HCT116 (cell line): ENCODE measurements around the gene SERHL2. TPM values are rescaled to one million over a fixed set of nuclear protein-coding genes. Genes with fewer than 3 reads are reported as not detected.

Experiments
- ATAC-seq: fragments of 200-7000 bp; cut with Tn5 transposase; 2 replicates; pipeline ENCODE4 v1.9.1; 2020; ENCODE audit warnings: mild to moderate bottlenecking, moderate library complexity
- BruUV-seq: library from RNA; stranded (reverse); fragments of 400-500 nt; replicated peaks from 2 replicates; lab custom pipeline; 2021; lab: Mats Ljungman, UMichigan
- CTCF ChIA-PET: fragments of 300-600 bp; sonication (Branson Sonifier 250); formaldehyde crosslinking; loops from one replicate; lab custom pipeline; 2021; ENCODE audit warnings: antibody characterized with exemption; lab: Charles Lee
- POLR2A ChIA-PET: fragments of 300-600, 350-600 bp; sonication (Branson Sonifier 250); formaldehyde crosslinking; loops from one replicate; lab custom pipeline; 2021; ENCODE audit warnings: antibody characterized with exemption; lab: Charles Lee
- RAD21 ChIA-PET, 2 experiments: fragments of 300-600 bp; sonication (Branson Sonifier 250); formaldehyde crosslinking; loops; one replicate each; lab custom pipeline; 2023; ENCODE audit warnings: low total read pairs in 2 of 2; ENCODE audit not compliant: uncharacterized antibody in 2 of 2, unreplicated experiment in 2 of 2, low non-redundant PET in 1 of 2; lab: Charles Lee
- DNase-seq: peaks from one replicate; pipeline ENCODE4 v3.0.0-alpha.2; 2010; ENCODE audit warnings: low read depth, low spot score
- H2AFZ ChIP-seq: fragments of 200-600 bp; shearing (Covaris generic), sonication (generic); 2 replicates; pipeline ENCODE4 v1.6.1; 2017; ENCODE audit warnings: low read depth, mixed run types, mixed read lengths, antibody characterized with exemption, low read length; ENCODE audit not compliant: poor library complexity, severe bottlenecking
- H3K27ac ChIP-seq: 2 replicates; pipeline ENCODE4 v1.5.1; 2012; ENCODE audit warnings: low read depth, low read length
- H3K27me3 ChIP-seq: fragments of 200-600 bp; sonication (generic); 2 replicates; pipeline ENCODE4 v1.6.1; 2016; ENCODE audit warnings: mixed run types, low read length, mixed read lengths; ENCODE audit not compliant: insufficient read depth
- H3K36me3 ChIP-seq, 2 experiments: fragments of 200-500 bp in 1 of 2; fragments of 200-600 bp in 1 of 2; sonication (Bioruptor generic) in 1 of 2; sonication (generic) in 1 of 2; 2 replicates each; pipeline versions ENCODE4 v1.5.1 to v1.6.1; 2014 to 2016; ENCODE audit warnings: low read length in 2 of 2, inconsistent platforms in 1 of 2, mixed read lengths in 1 of 2, mixed run types in 1 of 2; ENCODE audit not compliant: insufficient read depth in 2 of 2, control insufficient read depth in 1 of 2
- H3K4me1 ChIP-seq, 2 experiments: fragments of 200-600 bp in 1 of 2; sonication (generic) in 1 of 2; 2 replicates each; pipeline versions ENCODE4 v1.5.1 to v1.6.1; 2012 to 2017; ENCODE audit warnings: low read length in 2 of 2, inconsistent platforms in 1 of 2, mild to moderate bottlenecking in 1 of 2, mixed read lengths in 1 of 2, mixed run types in 1 of 2, moderate library complexity in 1 of 2; ENCODE audit not compliant: insufficient read depth in 2 of 2, control insufficient read depth in 1 of 2
- H3K4me2 ChIP-seq: fragments of 200-600 bp; sonication (generic); 2 replicates; pipeline ENCODE4 v1.6.1; 2017; ENCODE audit warnings: mixed run types, low read length, mixed read lengths
- H3K4me3 ChIP-seq, 2 experiments: fragments of 200-600 bp in 1 of 2; sonication (generic) in 1 of 2; replicated peaks in 1 of 2; 2 replicates each; pipeline ENCODE4 v1.5.1; 2011 to 2016; ENCODE audit warnings: low read length in 2 of 2, control low read depth in 1 of 2, low read depth in 1 of 2, mild to moderate bottlenecking in 1 of 2, mixed read lengths in 1 of 2, mixed run types in 1 of 2
- H3K79me2 ChIP-seq: fragments of 200-600 bp; sonication (generic); 2 replicates; pipeline ENCODE4 v1.6.1; 2017; ENCODE audit warnings: mild to moderate bottlenecking, mixed run types, low read length, moderate library complexity, mixed read lengths; ENCODE audit not compliant: insufficient read depth
- H3K9ac ChIP-seq: fragments of 200-600 bp; sonication (generic); 2 replicates; pipeline ENCODE4 v1.6.1; 2016; ENCODE audit warnings: low read length, mixed read lengths
- H3K9me2 ChIP-seq: fragments of 200-600 bp; sonication (generic), shearing (Covaris generic); 2 replicates; pipeline ENCODE4 v1.6.1; 2017; ENCODE audit warnings: mixed run types, mild to moderate bottlenecking, moderate library complexity; ENCODE audit not compliant: insufficient read depth
- H3K9me3 ChIP-seq, 2 experiments: fragments of 200-500 bp in 1 of 2; fragments of 200-600 bp in 1 of 2; sonication (Bioruptor generic) in 1 of 2; sonication (generic) in 1 of 2; 2 replicates each; pipeline ENCODE4 v1.6.1; 2014 to 2017; ENCODE audit warnings: low read length in 2 of 2, mixed read lengths in 2 of 2, inconsistent platforms in 1 of 2, low read depth in 1 of 2, mild to moderate bottlenecking in 1 of 2, mixed run types in 1 of 2, moderate library complexity in 1 of 2; ENCODE audit not compliant: control insufficient read depth in 1 of 2, insufficient read depth in 1 of 2
- H4K20me1 ChIP-seq: fragments of 200-600 bp; sonication (generic), shearing (Covaris generic); 2 replicates; pipeline ENCODE4 v1.6.1; 2017; ENCODE audit warnings: mixed run types, mild to moderate bottlenecking, moderate library complexity; ENCODE audit not compliant: insufficient read depth
- ATF3 ChIP-seq: IDR thresholded peaks from 2 replicates; pipeline ENCODE4 v1.6.1; 2012
- CEBPB ChIP-seq: IDR thresholded peaks from 2 replicates; pipeline ENCODE4 v1.6.1; 2012; ENCODE audit warnings: low read depth
- ELF1 ChIP-seq: IDR thresholded peaks from 2 replicates; pipeline ENCODE4 v1.6.1; 2012; ENCODE audit warnings: low read depth, borderline replicate concordance
- EZH2 ChIP-seq: fragments of 200-600 bp; sonication (generic); IDR thresholded peaks from 2 replicates; pipeline ENCODE4 v1.6.1; 2017; ENCODE audit warnings: antibody characterized with exemption, mixed run types
- FOSL1 ChIP-seq: IDR thresholded peaks from 2 replicates; pipeline ENCODE4 v1.6.1; 2012; ENCODE audit warnings: low read depth
- JUND ChIP-seq: IDR thresholded peaks from 2 replicates; pipeline ENCODE4 v1.6.1; 2012
- RAD21 ChIP-seq: IDR thresholded peaks from 2 replicates; pipeline ENCODE4 v1.6.1; 2012; ENCODE audit warnings: low read depth, mild to moderate bottlenecking
- REST ChIP-seq: IDR thresholded peaks from 2 replicates; pipeline ENCODE4 v1.6.1; 2012; ENCODE audit warnings: low read depth
- SIN3A ChIP-seq: IDR thresholded peaks from 2 replicates; pipeline ENCODE4 v1.6.1; 2012; ENCODE audit warnings: low read depth
- SP1 ChIP-seq: IDR thresholded peaks from 2 replicates; pipeline ENCODE4 v1.6.1; 2012; ENCODE audit warnings: low read depth
- YY1 ChIP-seq: IDR thresholded peaks from 2 replicates; pipeline ENCODE4 v1.6.1; 2011; ENCODE audit warnings: low read length, low read depth, moderate library complexity, mild to moderate bottlenecking; ENCODE audit not compliant: insufficient replicate concordance; ENCODE audit errors: extremely low read depth
- ZFX ChIP-seq: fragments of 450-650 bp; IDR thresholded peaks from 2 replicates; pipeline ENCODE4 v1.6.1; 2017
- ZNF274 ChIP-seq: fragments of 200-500 bp; sonication (Bioruptor generic); IDR thresholded peaks from 2 replicates; pipeline ENCODE4 v1.6.1; 2014; ENCODE audit warnings: mild to moderate bottlenecking, low read depth, low read length, inconsistent platforms
- intact Hi-C: fragments of 100-400 bp; cut with micrococcal nuclease; formaldehyde crosslinking; loops from 2 replicates; pipeline ENCODE4 v1.10.0; 2022
- total RNA-seq: library from RNA; stranded (reverse); gene quantifications from one replicate; pipeline ENCODE4 v1.2.1, GENCODE V29; 2021; ENCODE audit not compliant: unreplicated experiment
- TF ChIP-seq, protein P1 (sequence below): IDR thresholded peaks from 2 replicates; pipeline ENCODE4 v1.6.1; 2011; ENCODE audit warnings: mild to moderate bottlenecking, low read length, moderate library complexity; ENCODE audit not compliant: insufficient replicate concordance; ENCODE audit errors: extremely low read depth
- TF ChIP-seq, protein P2 (sequence below), 3 experiments: fragments of 200-600 bp in 1 of 3; sonication (generic) in 1 of 3; IDR thresholded peaks in 2 of 3; conservative IDR thresholded peaks in 1 of 3; 2 replicates each; pipeline ENCODE4 v1.5.1; 2012 to 2017; ENCODE audit warnings: low read depth in 2 of 3, low read length in 2 of 3, antibody characterized with exemption in 1 of 3, borderline replicate concordance in 1 of 3, control low read depth in 1 of 3, mild to moderate bottlenecking in 1 of 3, mixed read lengths in 1 of 3, mixed run types in 1 of 3, moderate library complexity in 1 of 3; ENCODE audit not compliant: insufficient read depth in 1 of 3
- TF ChIP-seq, protein P3 (sequence below): IDR thresholded peaks from 2 replicates; pipeline ENCODE4 v1.6.1; 2012

Gene SERHL2
- total RNA-seq, 1 experiment from 2014 or later, result not detected

DNA sequence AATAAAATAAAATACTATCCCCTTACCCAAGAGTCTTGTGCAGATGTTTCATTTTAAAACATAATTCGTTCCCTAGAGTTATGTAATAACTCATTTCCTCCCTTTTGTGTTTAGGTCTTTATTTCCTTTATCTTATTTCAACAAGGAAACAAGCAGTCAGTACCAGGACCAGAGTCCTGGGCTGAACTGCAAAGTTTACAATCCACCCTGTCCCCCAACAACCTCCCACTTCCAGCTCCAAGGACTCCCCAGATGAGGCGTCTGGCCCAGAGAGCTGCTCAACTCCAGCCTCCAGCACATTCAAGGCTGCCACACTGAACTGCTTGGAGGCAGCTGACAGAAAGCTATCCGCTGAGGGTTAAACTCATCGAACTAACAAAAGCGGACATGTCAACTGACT is 56.4 kb downstream of the SERHL2 start:
- Histone ChIP-seq H3K9me3 (no peaks in the 10 kb centered on the region), H2AFZ (no peak overlapping the region), H3K4me2 (no peak overlapping the region), H3K27me3 (no peaks in the 10 kb centered on the region), H3K36me3 (peaks cover 5 to 35% of the 10 kb centered on the region in 2 experiments; a peak in 2 of 4 replicates)
- no peak for ATAC-seq
- TF ChIP-seq ATF3 (no peak), EZH2 (no peak), JUND (no peak), ZFX (no peak), ZNF274 (no peak), YY1 (no peak), CEBPB (no peak), FOSL1 (no peak), REST (no peak), SP1 (no peak), ELF1 (no peak), RAD21 (no peak), SIN3A (no peak)
- TF ChIP-seq, protein P1, sequence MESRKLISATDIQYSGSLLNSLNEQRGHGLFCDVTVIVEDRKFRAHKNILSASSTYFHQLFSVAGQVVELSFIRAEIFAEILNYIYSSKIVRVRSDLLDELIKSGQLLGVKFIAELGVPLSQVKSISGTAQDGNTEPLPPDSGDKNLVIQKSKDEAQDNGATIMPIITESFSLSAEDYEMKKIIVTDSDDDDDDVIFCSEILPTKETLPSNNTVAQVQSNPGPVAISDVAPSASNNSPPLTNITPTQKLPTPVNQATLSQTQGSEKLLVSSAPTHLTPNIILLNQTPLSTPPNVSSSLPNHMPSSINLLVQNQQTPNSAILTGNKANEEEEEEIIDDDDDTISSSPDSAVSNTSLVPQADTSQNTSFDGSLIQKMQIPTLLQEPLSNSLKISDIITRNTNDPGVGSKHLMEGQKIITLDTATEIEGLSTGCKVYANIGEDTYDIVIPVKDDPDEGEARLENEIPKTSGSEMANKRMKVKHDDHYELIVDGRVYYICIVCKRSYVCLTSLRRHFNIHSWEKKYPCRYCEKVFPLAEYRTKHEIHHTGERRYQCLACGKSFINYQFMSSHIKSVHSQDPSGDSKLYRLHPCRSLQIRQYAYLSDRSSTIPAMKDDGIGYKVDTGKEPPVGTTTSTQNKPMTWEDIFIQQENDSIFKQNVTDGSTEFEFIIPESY, result no peak
- TF ChIP-seq, protein P2, sequence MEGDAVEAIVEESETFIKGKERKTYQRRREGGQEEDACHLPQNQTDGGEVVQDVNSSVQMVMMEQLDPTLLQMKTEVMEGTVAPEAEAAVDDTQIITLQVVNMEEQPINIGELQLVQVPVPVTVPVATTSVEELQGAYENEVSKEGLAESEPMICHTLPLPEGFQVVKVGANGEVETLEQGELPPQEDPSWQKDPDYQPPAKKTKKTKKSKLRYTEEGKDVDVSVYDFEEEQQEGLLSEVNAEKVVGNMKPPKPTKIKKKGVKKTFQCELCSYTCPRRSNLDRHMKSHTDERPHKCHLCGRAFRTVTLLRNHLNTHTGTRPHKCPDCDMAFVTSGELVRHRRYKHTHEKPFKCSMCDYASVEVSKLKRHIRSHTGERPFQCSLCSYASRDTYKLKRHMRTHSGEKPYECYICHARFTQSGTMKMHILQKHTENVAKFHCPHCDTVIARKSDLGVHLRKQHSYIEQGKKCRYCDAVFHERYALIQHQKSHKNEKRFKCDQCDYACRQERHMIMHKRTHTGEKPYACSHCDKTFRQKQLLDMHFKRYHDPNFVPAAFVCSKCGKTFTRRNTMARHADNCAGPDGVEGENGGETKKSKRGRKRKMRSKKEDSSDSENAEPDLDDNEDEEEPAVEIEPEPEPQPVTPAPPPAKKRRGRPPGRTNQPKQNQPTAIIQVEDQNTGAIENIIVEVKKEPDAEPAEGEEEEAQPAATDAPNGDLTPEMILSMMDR (IDR thresholded peaks at IDR 0.05 in 2 of 3, conservative IDR thresholded peaks at IDR 0.05 in 1 of 3; ENCODE audit: borderline replicate concordance in 1 of 3, insufficient read depth in 1 of 3, low read depth in 2 of 3, low read length in 2 of 3), result no peak
- TF ChIP-seq, protein P3, sequence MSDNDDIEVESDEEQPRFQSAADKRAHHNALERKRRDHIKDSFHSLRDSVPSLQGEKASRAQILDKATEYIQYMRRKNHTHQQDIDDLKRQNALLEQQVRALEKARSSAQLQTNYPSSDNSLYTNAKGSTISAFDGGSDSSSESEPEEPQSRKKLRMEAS, result no peak
- TF ChIP-seq, all 23 proteins: peak for 0
- ChIA-PET RAD21 (no interaction called here), POLR2A (no interaction called here), CTCF (no interaction called here)
- no TSS peak for BruUV-seq
- Histone ChIP-seq H3K27ac (no peak overlapping the region), H3K4me1 (peaks cover 25 to 43% of the 10 kb centered on the region in 2 experiments), H3K4me3 (no peak overlapping the region), H3K9me2 (no peaks in the 10 kb centered on the region), H3K79me2 (peaks cover 91% of the 10 kb centered on the region), H4K20me1 (peaks cover 12% of the 10 kb centered on the region; the same call in 1 of the 2 replicates), H3K9ac (no peak overlapping the region)
- DNase-seq, result no peak
- intact Hi-C loops, result no loop called here
